HepG2 (cell line): ENCODE data around the gene GMNN. TPM values are rescaled to one million over a fixed set of nuclear protein-coding genes. Genes with fewer than 3 reads are reported as not detected.

Experiments
- ATAC-seq: fragments of 200-7000 bp; cut with Tn5 transposase; 3 replicates; pipeline ENCODE4 v1.9.1; 2020; ENCODE audit warnings: mild to moderate bottlenecking, moderate library complexity
- BruUV-seq: library from RNA; stranded (reverse); fragments of 400-500 nt; replicated peaks from 2 replicates; lab custom pipeline; 2021; lab: Mats Ljungman, UMichigan
- CTCF ChIA-PET: fragments of 300-600 bp; formaldehyde crosslinking; extraction: SDS; loops from one replicate; lab custom pipeline; 2021; ENCODE audit warnings: low total read pairs, inconsistent platforms, low intra/inter-chr PET ratio; lab: Yijun Ruan, JAX
- POLR2A ChIA-PET: fragments of 350-600 bp; sonication (Branson Sonifier 250); formaldehyde crosslinking; loops from one replicate; lab custom pipeline; 2020; ENCODE audit warnings: antibody characterized with exemption, inconsistent platforms; lab: Yijun Ruan, JAX
- DNase-seq: peaks from one replicate; pipeline ENCODE4 v3.0.0-alpha.2; 2015; ENCODE audit warnings: low spot score
- FAIRE-seq: peaks from 3 replicates; lab custom pipeline; 2011; peaks lifted over from hg19 to GRCh38; lab: Jason Lieb, UNC
- H2AFZ ChIP-seq: one replicate; pipeline ENCODE4 v1.6.1; 2011; ENCODE audit warnings: low read length, inconsistent platforms
- H3K27ac ChIP-seq: fragments of 300-600 bp; 3 replicates; pipeline ENCODE4 v1.8.0; 2011; ENCODE audit warnings: mixed run types, mild to moderate bottlenecking, mixed read lengths, low read length, inconsistent platforms; ENCODE audit not compliant: insufficient read depth; ENCODE audit errors: extremely low read length
- H3K27me3 ChIP-seq, 2 experiments: fragments of 200-600 bp in 1 of 2; 2 replicates in 1 of 2; 3 replicates in 1 of 2; pipeline versions ENCODE4 v1.6.0 to v1.8.0; 2011; ENCODE audit warnings: low read length in 2 of 2, mild to moderate bottlenecking in 2 of 2, moderate library complexity in 2 of 2, inconsistent platforms in 1 of 2; ENCODE audit not compliant: insufficient read depth in 2 of 2, control insufficient read depth in 1 of 2
- H3K36me3 ChIP-seq, 2 experiments: fragments of 200-600 bp in 1 of 2; replicated peaks in 1 of 2; 2 replicates in 1 of 2; 3 replicates in 1 of 2; pipeline versions ENCODE4 v1.5.1 to v1.8.0; 2011; ENCODE audit warnings: low read length in 2 of 2, inconsistent platforms in 1 of 2; ENCODE audit not compliant: insufficient read depth in 2 of 2, control insufficient read depth in 1 of 2
- H3K4me1 ChIP-seq: 2 replicates; pipeline ENCODE4 v1.5.1; 2012; ENCODE audit warnings: low read length, inconsistent platforms; ENCODE audit not compliant: insufficient read depth
- H3K4me2 ChIP-seq: 2 replicates; pipeline ENCODE4 v1.6.0; 2011; ENCODE audit warnings: low read depth, low read length, inconsistent platforms
- H3K4me3 ChIP-seq, 3 experiments: fragments of 200-600 bp in 1 of 3; sonication (generic), shearing (Covaris generic) in 1 of 3; replicated peaks in 1 of 3; 2 replicates each; pipeline ENCODE4 v1.5.1; 2011 to 2016; ENCODE audit warnings: low read length in 3 of 3, inconsistent platforms in 2 of 3, low read depth in 2 of 3, mild to moderate bottlenecking in 2 of 3, control low read depth in 1 of 3, mixed read lengths in 1 of 3; ENCODE audit not compliant: insufficient read depth in 1 of 3
- H3K79me2 ChIP-seq: one replicate; pipeline ENCODE4 v1.6.1; 2011; ENCODE audit warnings: low read length, inconsistent platforms; ENCODE audit not compliant: insufficient read depth
- H3K9ac ChIP-seq: 2 replicates; pipeline ENCODE4 v1.6.0; 2011; ENCODE audit warnings: mild to moderate bottlenecking, low read depth, low read length, inconsistent platforms; ENCODE audit not compliant: insufficient read depth
- H3K9me3 ChIP-seq: 2 replicates; pipeline ENCODE4 v1.5.1; 2012; ENCODE audit warnings: mild to moderate bottlenecking, low read length
- H4K20me1 ChIP-seq: 2 replicates; pipeline ENCODE4 v1.6.0; 2011; ENCODE audit warnings: inconsistent platforms, mild to moderate bottlenecking, low read length, moderate library complexity; ENCODE audit not compliant: insufficient read depth
- AGO1 ChIP-seq: fragments of 200-400 bp; formaldehyde crosslinking; IDR thresholded peaks from 2 replicates; pipeline ENCODE4 v1.6.1; 2017; ENCODE audit warnings: mild to moderate bottlenecking, low read depth, low read length, moderate library complexity; ENCODE audit not compliant: poor library complexity, severe bottlenecking
- ARNTL ChIP-seq: sonication (generic); formaldehyde crosslinking; IDR thresholded peaks from 2 replicates; pipeline ENCODE4 v1.4.0; 2020; ENCODE audit warnings: mild to moderate bottlenecking, missing genetic modification reagents
- BORCS8-MEF2B ChIP-seq: sonication (generic); formaldehyde crosslinking; IDR thresholded peaks from 2 replicates; pipeline ENCODE4 v1.8.0; 2022; ENCODE audit warnings: mild to moderate bottlenecking, missing genetic modification reagents
- HMGXB3 ChIP-seq: sonication (generic); formaldehyde crosslinking; IDR thresholded peaks from 2 replicates; pipeline ENCODE4 v1.4.0; 2020; ENCODE audit warnings: missing genetic modification reagents, borderline replicate concordance
- KDM5B ChIP-seq: sonication (generic); formaldehyde crosslinking; IDR thresholded peaks from 2 replicates; pipeline ENCODE4 v1.4.0; 2020; ENCODE audit warnings: missing genetic modification reagents, mild to moderate bottlenecking, borderline replicate concordance
- MAFF ChIP-seq: IDR thresholded peaks from 2 replicates; pipeline ENCODE4 v1.6.1; 2011; ENCODE audit warnings: low read depth, low read length, improper control_type of control experiment
- MAFK ChIP-seq, 2 experiments: IDR thresholded peaks in 1 of 2; conservative IDR thresholded peaks in 1 of 2; 2 replicates each; pipeline ENCODE4 v1.6.1; 2011; ENCODE audit warnings: improper control_type of control experiment in 2 of 2, low read length in 2 of 2
- NFE2L2 ChIP-seq: fragments of 150-350 bp; IDR thresholded peaks from 2 replicates; pipeline ENCODE4 v1.6.1; 2014; ENCODE audit warnings: low read length
- THAP9 ChIP-seq: sonication (generic); formaldehyde crosslinking; IDR thresholded peaks from 2 replicates; pipeline ENCODE4; 2020; ENCODE audit warnings: missing genetic modification reagents, mild to moderate bottlenecking, borderline replicate concordance
- ZBTB2 ChIP-seq: sonication (generic); formaldehyde crosslinking; IDR thresholded peaks from 2 replicates; pipeline ENCODE4 v1.8.0; 2022; ENCODE audit warnings: low read depth, missing genetic modification reagents
- ZNF570 ChIP-seq: sonication (generic); formaldehyde crosslinking; IDR thresholded peaks from 2 replicates; pipeline ENCODE4 v1.4.0; 2020; ENCODE audit warnings: mild to moderate bottlenecking, missing genetic modification reagents, borderline replicate concordance
- in situ Hi-C: cut with HindIII; loops from 2 replicates; pipeline ENCODE4 v1.10.0; 2017; ENCODE audit warnings: low pct_unique_long_range_greater_than_20kb; ENCODE audit not compliant: extremely low pct_ligation_motif_present
- intact Hi-C: fragments of 100-400 bp; cut with micrococcal nuclease; formaldehyde crosslinking; loops from one replicate; pipeline ENCODE4 v1.10.0; 2022; ENCODE audit not compliant: unreplicated experiment
- polyA plus RNA-seq, 8 experiments: library from polyadenylated mRNA; depleted of rRNA in 3 of 8; stranded (reverse) in 7 of 8; unstranded in 1 of 8; fragments of >200 nt; fragmentation: Illumina TruSeq in 4 of 8; extraction: Trizol in 4 of 8; gene quantifications; 2 replicates each; pipeline versions ENCODE4 v1.2.1 to v1.2.3, GENCODE V29; 2011 to 2016; ENCODE audit warnings: low read depth in 4 of 8, missing spikeins in 1 of 8, mixed read lengths in 1 of 8; ENCODE audit not compliant: insufficient read depth in 1 of 8
- total RNA-seq, 5 experiments: library from RNA; depleted of rRNA; stranded (reverse); fragments of >200 nt; fragmentation: Illumina TruSeq; extraction: Trizol; gene quantifications; 2 replicates each; pipeline ENCODE4 v1.2.3, GENCODE V29; 2016; ENCODE audit warnings: low read depth in 1 of 5

The GMNN gene
- total and polyA plus RNA-seq, 2 of the 13 experiments (the other 11 are each of a cell fraction or from before 2014, with no cell fraction given), result 61.8 to 154 TPM

GRCh38 chr6:24755279-24755678 is 19.5 kb upstream of the GMNN start:
- ChIA-PET POLR2A (interaction anchor here (3.0 kb wide), 1 partner anchor 33 kb away, joined by 10 read pairs; no protein-coding TSS in a partner anchor), CTCF (no interaction called here)
- in situ Hi-C loops (no loop called here), intact Hi-C loops (no loop called here)
- H3K9ac ChIP-seq, result no peak overlapping the region
- H3K27ac ChIP-seq, result no peak overlapping the region
- H3K4me1 ChIP-seq, result peaks cover 16% of the 10 kb centered on the region
- H3K4me3 ChIP-seq, result no peak overlapping the region
- ATAC-seq, result no peak
- FAIRE-seq, result no peak
- H3K9me3 ChIP-seq, result peaks cover 11% of the 10 kb centered on the region
- BruUV-seq, result no TSS peak
- no peaks in the 10 kb centered on the region for H4K20me1 ChIP-seq
- no peaks in the 10 kb centered on the region for H3K36me3 ChIP-seq
- no peak overlapping the region for H3K4me2 ChIP-seq
- DNase-seq, result no peak
- no peak for TF ChIP-seq THAP9 (CRISPR knock-in tag)
- TF ChIP-seq HMGXB3, result no peak
- TF ChIP-seq BORCS8-MEF2B (CRISPR knock-in tag), result no peak
- peak; percentile 57 to 58 for TF ChIP-seq MAFK (conservative IDR thresholded peaks at IDR 0.05 in 1 of 2, IDR thresholded peaks at IDR 0.05 in 1 of 2; ENCODE audit: low read length in 2 of 2)
- TF ChIP-seq ZBTB2 (CRISPR knock-in tag), result no peak
- 0 out of 2 replicates have a peak, but pooled peaks have one; percentile 25 for TF ChIP-seq MAFF
- peak; percentile 90 for TF ChIP-seq NFE2L2
- no peak for TF ChIP-seq ZNF570 (CRISPR knock-in tag)
- TF ChIP-seq ARNTL (CRISPR knock-in tag), result no peak
- TF ChIP-seq AGO1, result no peak
- TF ChIP-seq KDM5B, result no peak
- H2AFZ ChIP-seq, result no peak overlapping the region
- H3K79me2 ChIP-seq, result no peaks in the 10 kb centered on the region
- 0 out of 5 replicates have a peak, but pooled peaks cover 0 to 3% of the 10 kb centered on the region in 2 experiments for H3K27me3 ChIP-seq
